Gastrocnemius medialis (tissue), 4 donors: Measurements from ENCODE around the gene KCNQ5.

Experiments used
- POLR2A ChIP-seq, 2 donors: fragments of 450-650 bp; IDR thresholded peaks; one replicate each; pipeline ENCODE4 v1.6.1; 2017; ENCODE audit warnings: antibody characterized with exemption in 2 of 2, mild to moderate bottlenecking in 2 of 2, moderate library complexity in 2 of 2
- TF ChIP-seq, protein P1 (sequence below), 5 experiments: fragments of 450-650 bp in 3 of 5; fragments of 200-600 bp in 2 of 5; sonication (generic) in 2 of 5; IDR thresholded peaks in 4 of 5; conservative IDR thresholded peaks in 1 of 5; 1 replicate in 4 of 5; 2 replicates in 1 of 5; pipeline ENCODE4 v1.5.1; 2016 to 2019; ENCODE audit warnings: antibody characterized with exemption in 5 of 5, mild to moderate bottlenecking in 3 of 5, moderate library complexity in 3 of 5

DNA sequence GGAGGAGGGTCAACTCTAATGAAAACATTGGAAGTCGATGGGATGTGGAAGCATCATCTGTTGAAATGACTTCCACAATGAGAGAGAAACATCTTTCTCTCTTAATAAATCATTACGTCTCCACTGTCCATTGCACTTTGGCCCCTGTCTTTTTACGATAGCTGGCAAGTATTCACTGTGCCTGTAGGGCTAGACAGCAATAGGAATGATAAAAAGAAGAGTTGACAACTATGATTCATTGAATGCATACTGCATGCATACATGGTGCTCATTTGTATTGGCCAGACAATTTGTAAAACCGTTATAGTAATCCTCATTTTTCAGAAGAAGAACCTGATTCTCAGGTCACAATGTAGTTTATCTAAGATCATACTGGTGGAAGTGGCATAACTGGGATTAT is 220.3 kb downstream of the KCNQ5 start:
- TF ChIP-seq POLR2A (IDR thresholded peaks at IDR 0.05), result no peak
- TF ChIP-seq, protein P1, sequence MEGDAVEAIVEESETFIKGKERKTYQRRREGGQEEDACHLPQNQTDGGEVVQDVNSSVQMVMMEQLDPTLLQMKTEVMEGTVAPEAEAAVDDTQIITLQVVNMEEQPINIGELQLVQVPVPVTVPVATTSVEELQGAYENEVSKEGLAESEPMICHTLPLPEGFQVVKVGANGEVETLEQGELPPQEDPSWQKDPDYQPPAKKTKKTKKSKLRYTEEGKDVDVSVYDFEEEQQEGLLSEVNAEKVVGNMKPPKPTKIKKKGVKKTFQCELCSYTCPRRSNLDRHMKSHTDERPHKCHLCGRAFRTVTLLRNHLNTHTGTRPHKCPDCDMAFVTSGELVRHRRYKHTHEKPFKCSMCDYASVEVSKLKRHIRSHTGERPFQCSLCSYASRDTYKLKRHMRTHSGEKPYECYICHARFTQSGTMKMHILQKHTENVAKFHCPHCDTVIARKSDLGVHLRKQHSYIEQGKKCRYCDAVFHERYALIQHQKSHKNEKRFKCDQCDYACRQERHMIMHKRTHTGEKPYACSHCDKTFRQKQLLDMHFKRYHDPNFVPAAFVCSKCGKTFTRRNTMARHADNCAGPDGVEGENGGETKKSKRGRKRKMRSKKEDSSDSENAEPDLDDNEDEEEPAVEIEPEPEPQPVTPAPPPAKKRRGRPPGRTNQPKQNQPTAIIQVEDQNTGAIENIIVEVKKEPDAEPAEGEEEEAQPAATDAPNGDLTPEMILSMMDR (IDR thresholded peaks at IDR 0.05 in 4 of 5, conservative IDR thresholded peaks at IDR 0.05 in 1 of 5), result no peak
